Glutamatergic neuron (in vitro differentiated cells): Measurements from ENCODE around the gene INPP4A. TPM values are rescaled to one million over a fixed set of nuclear protein-coding genes. Genes with fewer than 3 reads are reported as not detected.

Source experiments
- DNase-seq: peaks from one replicate; pipeline ENCODE4 v3.0.0; 2022
- H3K27ac Mint-ChIP-seq: one replicate; pipeline ENCODE4 v1.8.0; 2020; ENCODE audit warnings: mild to moderate bottlenecking, mixed read lengths, inconsistent platforms; ENCODE audit not compliant: unreplicated experiment
- H3K27me3 Mint-ChIP-seq: one replicate; pipeline ENCODE4 v1.8.0; 2020; ENCODE audit warnings: mild to moderate bottlenecking, moderate library complexity, mixed read lengths, inconsistent platforms; ENCODE audit not compliant: unreplicated experiment
- H3K36me3 Mint-ChIP-seq: one replicate; pipeline ENCODE4 v1.8.0; 2020; ENCODE audit warnings: mild to moderate bottlenecking, mixed read lengths, inconsistent platforms; ENCODE audit not compliant: unreplicated experiment
- H3K4me1 Mint-ChIP-seq: one replicate; pipeline ENCODE4 v1.8.0; 2020; ENCODE audit warnings: mild to moderate bottlenecking, low read depth, mixed read lengths, inconsistent platforms; ENCODE audit not compliant: unreplicated experiment
- H3K4me3 Mint-ChIP-seq: one replicate; pipeline ENCODE4 v1.8.0; 2020; ENCODE audit warnings: mild to moderate bottlenecking, mixed read lengths, inconsistent platforms; ENCODE audit not compliant: unreplicated experiment
- H3K9me3 Mint-ChIP-seq: one replicate; pipeline ENCODE4 v1.8.0; 2020; ENCODE audit warnings: mild to moderate bottlenecking, moderate library complexity, mixed read lengths, inconsistent platforms; ENCODE audit not compliant: unreplicated experiment
- total RNA-seq: library from RNA; stranded (reverse); fragmentation: NEBNext Ultra II Directional; extraction: Animal tissue kit (Norgen Biotek cat#: 25700); gene quantifications from one replicate; pipeline ENCODE4 v1.2.1, GENCODE V29; 2021; ENCODE audit not compliant: unreplicated experiment
- TF ChIP-seq, protein P1 (sequence below): fragments of 200-600 bp; sonication (generic); IDR thresholded peaks from one replicate; pipeline ENCODE4 v1.5.0; 2021; ENCODE audit not compliant: partially characterized antibody, unreplicated experiment

The INPP4A gene
- total RNA-seq, 1 donor from 2014 or later: 54.5 TPM

- peaks cover 4% of the 10 kb centered on the region for H3K27me3 Mint-ChIP-seq
- TF ChIP-seq, protein P1, sequence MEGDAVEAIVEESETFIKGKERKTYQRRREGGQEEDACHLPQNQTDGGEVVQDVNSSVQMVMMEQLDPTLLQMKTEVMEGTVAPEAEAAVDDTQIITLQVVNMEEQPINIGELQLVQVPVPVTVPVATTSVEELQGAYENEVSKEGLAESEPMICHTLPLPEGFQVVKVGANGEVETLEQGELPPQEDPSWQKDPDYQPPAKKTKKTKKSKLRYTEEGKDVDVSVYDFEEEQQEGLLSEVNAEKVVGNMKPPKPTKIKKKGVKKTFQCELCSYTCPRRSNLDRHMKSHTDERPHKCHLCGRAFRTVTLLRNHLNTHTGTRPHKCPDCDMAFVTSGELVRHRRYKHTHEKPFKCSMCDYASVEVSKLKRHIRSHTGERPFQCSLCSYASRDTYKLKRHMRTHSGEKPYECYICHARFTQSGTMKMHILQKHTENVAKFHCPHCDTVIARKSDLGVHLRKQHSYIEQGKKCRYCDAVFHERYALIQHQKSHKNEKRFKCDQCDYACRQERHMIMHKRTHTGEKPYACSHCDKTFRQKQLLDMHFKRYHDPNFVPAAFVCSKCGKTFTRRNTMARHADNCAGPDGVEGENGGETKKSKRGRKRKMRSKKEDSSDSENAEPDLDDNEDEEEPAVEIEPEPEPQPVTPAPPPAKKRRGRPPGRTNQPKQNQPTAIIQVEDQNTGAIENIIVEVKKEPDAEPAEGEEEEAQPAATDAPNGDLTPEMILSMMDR: no peak
- H3K4me1 Mint-ChIP-seq: peaks cover 1% of the 10 kb centered on the region
- H3K4me3 Mint-ChIP-seq: no peak overlapping the region
- no peaks in the 10 kb centered on the region for H3K36me3 Mint-ChIP-seq
- H3K9me3 Mint-ChIP-seq: peaks cover 3% of the 10 kb centered on the region
- no peak for DNase-seq
- no peak overlapping the region for H3K27ac Mint-ChIP-seq
Observed at GRCh38 chr2:98510322-98510662, 65.6 kb downstream of the INPP4A start.

DNA sequence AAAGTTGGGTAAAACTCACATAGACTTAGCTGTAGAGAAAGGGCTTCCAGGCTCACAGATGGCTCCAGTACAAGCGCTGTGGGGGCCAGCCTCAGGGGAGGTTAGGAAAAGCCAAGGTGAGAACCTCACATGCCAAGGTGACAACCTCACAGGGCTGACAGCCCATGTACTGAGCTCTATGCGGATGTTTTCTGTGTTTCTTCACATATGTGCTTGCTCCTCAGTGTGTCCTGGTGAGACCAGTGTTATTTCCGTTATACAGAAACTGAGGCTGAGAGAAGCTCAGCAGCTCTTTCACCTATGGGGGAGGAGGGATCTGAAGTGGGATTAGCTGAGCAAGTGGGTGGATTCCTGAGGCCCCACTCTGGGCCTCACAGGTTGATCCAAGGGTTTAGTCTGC, 67.3 kb downstream of the INPP4A start:
- TF ChIP-seq, protein P1: no peak
- no peak overlapping the region for H3K4me3 Mint-ChIP-seq
- peaks cover 4% of the 10 kb centered on the region for H3K27me3 Mint-ChIP-seq
- peaks cover 2% of the 10 kb centered on the region for H3K36me3 Mint-ChIP-seq
- H3K27ac Mint-ChIP-seq: no peak overlapping the region
- H3K4me1 Mint-ChIP-seq: peaks cover 2% of the 10 kb centered on the region
- H3K9me3 Mint-ChIP-seq: peaks cover 3% of the 10 kb centered on the region
- no peak for DNase-seq

- H3K9me3 Mint-ChIP-seq: no peaks in the 10 kb centered on the region
- TF ChIP-seq, protein P1: no peak
- H3K27ac Mint-ChIP-seq: no peak overlapping the region
- no peak overlapping the region for H3K4me3 Mint-ChIP-seq
- peaks cover 5% of the 10 kb centered on the region for H3K36me3 Mint-ChIP-seq
- peaks cover 4% of the 10 kb centered on the region for H3K27me3 Mint-ChIP-seq
- peaks cover 2% of the 10 kb centered on the region for H3K4me1 Mint-ChIP-seq
- no peak for DNase-seq
Observed at GRCh38 chr2:98512699-98513098, 68.0 kb downstream of the INPP4A start.

GRCh38 chr2:98514096-98514639, 69.5 kb downstream of the INPP4A start:
- Mint-ChIP-seq H3K9me3 (no peaks in the 10 kb centered on the region), H3K27ac (no peak overlapping the region), H3K36me3 (peaks cover 5% of the 10 kb centered on the region), H3K4me3 (no peak overlapping the region), H3K4me1 (peaks cover 2% of the 10 kb centered on the region), H3K27me3 (no peaks in the 10 kb centered on the region)
- TF ChIP-seq, protein P1: no peak
- DNase-seq: no peak

- Mint-ChIP-seq H3K27ac (no peak overlapping the region), H3K4me3 (no peak overlapping the region), H3K36me3 (peaks cover 5% of the 10 kb centered on the region), H3K9me3 (no peaks in the 10 kb centered on the region), H3K4me1 (peaks cover 2% of the 10 kb centered on the region), H3K27me3 (no peaks in the 10 kb centered on the region)
- DNase-seq: no peak
- TF ChIP-seq, protein P1: no peak
Observed at GRCh38 chr2:98514879-98515249, 70.2 kb downstream of the INPP4A start.
